ENCODE data around the gene RPL13.

RPL13 gene

GRCh38 chr16:89560378-89561141 is at the start of gene RPL13:
Gene RPL13 (plus strand): TSS chr16:89560682. CDS start chr16:89560960, 278 bp downstream.
- POLR2A ChIA-PET (ENCODE audit: low non-redundant PET) = interaction anchor here (0.6 kb wide), 1 partner anchor 141 kb away, joined by 3 read pairs; the partner anchor contains the start of gene SPATA2L
- CTCF ChIA-PET = no interaction called here
- no peak for TF ChIP-seq CTCF (conservative IDR thresholded peaks at IDR 0.05; ENCODE audit: low read depth)
- peak; percentile 93 for DNase-seq (ENCODE audit: low spot score)
- peak within 1 kb of the TSS; percentile 95 for H3K27ac ChIP-seq

GRCh38 chr16:89511374-89511773 is 49.1 kb upstream of the RPL13 start:
- no peak for TF ChIP-seq CTCF (conservative IDR thresholded peaks at IDR 0.05; ENCODE audit: low read depth)
- POLR2A ChIA-PET (ENCODE audit: low non-redundant PET) = interaction anchor here (0.6 kb wide), 1 partner anchor 48 kb away, joined by 3 read pairs; no protein-coding TSS in a partner anchor
- CTCF ChIA-PET = no interaction called here
- DNase-seq (ENCODE audit: low spot score) = no peak
- peak overlapping the region; percentile 18 for H3K27ac ChIP-seq

GRCh38 chr16:89512453-89512852 is 48.0 kb upstream of the RPL13 start:
- TF ChIP-seq CTCF (conservative IDR thresholded peaks at IDR 0.05; ENCODE audit: low read depth) = no peak
- CTCF ChIA-PET = no interaction called here
- POLR2A ChIA-PET (ENCODE audit: low non-redundant PET) = no interaction called here
- no peak for DNase-seq (ENCODE audit: low spot score)
- peak overlapping the region; percentile 18 for H3K27ac ChIP-seq

GRCh38 chr16:89517128-89517527 is 43.4 kb upstream of the RPL13 start:
- no peak overlapping the region for H3K27ac ChIP-seq
- ChIA-PET POLR2A (ENCODE audit: low non-redundant PET) (interaction anchor here (0.6 kb wide), 1 partner anchor 12 kb away, joined by 8 read pairs; no protein-coding TSS in a partner anchor), CTCF (interaction anchor here (0.5 kb wide), 1 partner anchor 717 kb away, joined by 3 read pairs; no protein-coding TSS in a partner anchor)
- DNase-seq (ENCODE audit: low spot score) = no peak
- TF ChIP-seq CTCF (conservative IDR thresholded peaks at IDR 0.05; ENCODE audit: low read depth) = no peak

- H3K27ac ChIP-seq = no peak overlapping the region; the same call in 1 of the 2 replicates
- DNase-seq (ENCODE audit: low spot score) = no peak
- ChIA-PET POLR2A (ENCODE audit: low non-redundant PET) (no interaction called here), CTCF (no interaction called here)
- no peak for TF ChIP-seq CTCF (conservative IDR thresholded peaks at IDR 0.05; ENCODE audit: low read depth)
Observed at GRCh38 chr16:89519881-89520280, 40.6 kb upstream of the RPL13 start.

- ChIA-PET CTCF (no interaction called here), POLR2A (ENCODE audit: low non-redundant PET) (no interaction called here)
- DNase-seq (ENCODE audit: low spot score) = no peak
- no peak for TF ChIP-seq CTCF (conservative IDR thresholded peaks at IDR 0.05; ENCODE audit: low read depth)
- H3K27ac ChIP-seq = no peak overlapping the region
Observed at GRCh38 chr16:89522287-89522686, 38.2 kb upstream of the RPL13 start.
